T-helper 2 cell treated with Interferon-gamma antibody and Interleukin-4, amounts not matched to agents 5 μg/mL and 100 μg/mL, for 36 hours (primary cell): Measurements from ENCODE around the gene AP2A2.
A peak's percentile ranks its signal among the peaks of the same experiment; 100 is the strongest.

Source experiments
- DNase-seq: peaks from one replicate; pipeline ENCODE4 v3.0.0; 2021; ENCODE audit warnings: low spot score
- H3K27ac Mint-ChIP-seq: one replicate; pipeline ENCODE4 v1.8.0; 2021; ENCODE audit warnings: mild to moderate bottlenecking, mixed read lengths
- H3K27me3 Mint-ChIP-seq: one replicate; pipeline ENCODE4 v1.8.0; 2021; ENCODE audit warnings: low read depth, mixed read lengths
- H3K36me3 Mint-ChIP-seq: one replicate; pipeline ENCODE4 v1.8.0; 2021; ENCODE audit warnings: low read depth, mixed read lengths
- H3K4me1 Mint-ChIP-seq: one replicate; pipeline ENCODE4 v1.8.0; 2021; ENCODE audit warnings: low read depth, mixed read lengths
- H3K4me3 Mint-ChIP-seq: one replicate; pipeline ENCODE4 v1.8.0; 2022; ENCODE audit warnings: mild to moderate bottlenecking, moderate library complexity, mixed read lengths
- H3K9me3 Mint-ChIP-seq: one replicate; pipeline ENCODE4 v1.8.0; 2021; ENCODE audit warnings: mixed read lengths

The AP2A2 gene

GRCh38 chr11:1041936-1042608 lies 116.4 kb downstream of the AP2A2 start:
- H3K9me3 Mint-ChIP-seq: no peaks in the 10 kb centered on the region
- no peaks in the 10 kb centered on the region for H3K4me1 Mint-ChIP-seq
- no peak overlapping the region for H3K27ac Mint-ChIP-seq
- peaks cover 3% of the 10 kb centered on the region for H3K27me3 Mint-ChIP-seq
- no peak overlapping the region for H3K4me3 Mint-ChIP-seq
- no peak for DNase-seq
- H3K36me3 Mint-ChIP-seq: no peaks in the 10 kb centered on the region

GRCh38 chr11:1042626-1043562 lies 117.2 kb downstream of the AP2A2 start:
- Mint-ChIP-seq H3K27ac (no peak overlapping the region), H3K9me3 (no peaks in the 10 kb centered on the region), H3K4me1 (no peaks in the 10 kb centered on the region), H3K4me3 (no peak overlapping the region), H3K36me3 (no peaks in the 10 kb centered on the region), H3K27me3 (peaks cover 4% of the 10 kb centered on the region)
- no peak for DNase-seq

- Mint-ChIP-seq H3K4me1 (no peaks in the 10 kb centered on the region), H3K27me3 (peaks cover 5% of the 10 kb centered on the region), H3K9me3 (no peaks in the 10 kb centered on the region), H3K36me3 (no peaks in the 10 kb centered on the region), H3K4me3 (no peak overlapping the region), H3K27ac (no peak overlapping the region)
- DNase-seq: no peak
These were observed 118.0 kb downstream of the AP2A2 start for GRCh38 chr11:1043563-1044096.

GRCh38 chr11:1044160-1044559 lies 118.5 kb downstream of the AP2A2 start:
- H3K4me3 Mint-ChIP-seq: no peak overlapping the region

GRCh38 chr11:1047595-1048156 lies 122.0 kb downstream of the AP2A2 start:
- Mint-ChIP-seq H3K27me3 (peaks cover 7% of the 10 kb centered on the region), H3K4me3 (no peak overlapping the region), H3K4me1 (no peaks in the 10 kb centered on the region), H3K36me3 (no peaks in the 10 kb centered on the region), H3K27ac (no peak overlapping the region), H3K9me3 (no peaks in the 10 kb centered on the region)
- no peak for DNase-seq

More at GRCh38 chr11:1044160-1044559, 118.5 kb downstream of the AP2A2 start:
- Mint-ChIP-seq H3K27ac (no peak overlapping the region), H3K4me1 (no peaks in the 10 kb centered on the region), H3K36me3 (no peaks in the 10 kb centered on the region), H3K9me3 (no peaks in the 10 kb centered on the region), H3K27me3 (peaks cover 7% of the 10 kb centered on the region)
- no peak for DNase-seq

- Mint-ChIP-seq H3K36me3 (no peaks in the 10 kb centered on the region), H3K9me3 (no peaks in the 10 kb centered on the region), H3K27me3 (peaks cover 7% of the 10 kb centered on the region), H3K4me3 (no peak overlapping the region), H3K4me1 (no peaks in the 10 kb centered on the region), H3K27ac (no peak overlapping the region)
- DNase-seq: no peak
These were observed 122.9 kb downstream of the AP2A2 start for GRCh38 chr11:1048375-1049070.

- no peak overlapping the region for H3K4me3 Mint-ChIP-seq
- H3K9me3 Mint-ChIP-seq: no peaks in the 10 kb centered on the region
- no peak for DNase-seq
- no peaks in the 10 kb centered on the region for H3K36me3 Mint-ChIP-seq
- H3K27me3 Mint-ChIP-seq: peaks cover 7% of the 10 kb centered on the region
- H3K27ac Mint-ChIP-seq: no peak overlapping the region
- no peaks in the 10 kb centered on the region for H3K4me1 Mint-ChIP-seq
These were observed 123.4 kb downstream of the AP2A2 start for GRCh38 chr11:1049071-1049405.

GRCh38 chr11:1049431-1049891 lies 123.8 kb downstream of the AP2A2 start:
- DNase-seq: no peak
- H3K4me1 Mint-ChIP-seq: no peaks in the 10 kb centered on the region
- H3K36me3 Mint-ChIP-seq: no peaks in the 10 kb centered on the region
- H3K9me3 Mint-ChIP-seq: no peaks in the 10 kb centered on the region
- H3K27ac Mint-ChIP-seq: no peak overlapping the region
- peaks cover 7% of the 10 kb centered on the region for H3K27me3 Mint-ChIP-seq
- no peak overlapping the region for H3K4me3 Mint-ChIP-seq

GRCh38 chr11:1049911-1050580 lies 124.4 kb downstream of the AP2A2 start:
- Mint-ChIP-seq H3K9me3 (no peaks in the 10 kb centered on the region), H3K4me3 (no peak overlapping the region), H3K27me3 (peaks cover 7% of the 10 kb centered on the region), H3K36me3 (no peaks in the 10 kb centered on the region), H3K4me1 (no peaks in the 10 kb centered on the region), H3K27ac (no peak overlapping the region)
- no peak for DNase-seq

GRCh38 chr11:1050581-1051355 lies 125.1 kb downstream of the AP2A2 start:
- no peaks in the 10 kb centered on the region for H3K9me3 Mint-ChIP-seq
- peak; percentile 57 for DNase-seq
- peaks cover 7% of the 10 kb centered on the region for H3K27me3 Mint-ChIP-seq
- no peak overlapping the region for H3K27ac Mint-ChIP-seq
- H3K4me1 Mint-ChIP-seq: no peaks in the 10 kb centered on the region
- no peaks in the 10 kb centered on the region for H3K36me3 Mint-ChIP-seq
- H3K4me3 Mint-ChIP-seq: no peak overlapping the region

- no peaks in the 10 kb centered on the region for H3K4me1 Mint-ChIP-seq
- no peak overlapping the region for H3K27ac Mint-ChIP-seq
- H3K27me3 Mint-ChIP-seq: peaks cover 7% of the 10 kb centered on the region
- no peak for DNase-seq
- H3K9me3 Mint-ChIP-seq: no peaks in the 10 kb centered on the region
- H3K36me3 Mint-ChIP-seq: no peaks in the 10 kb centered on the region
- no peak overlapping the region for H3K4me3 Mint-ChIP-seq
These were observed 125.9 kb downstream of the AP2A2 start for GRCh38 chr11:1051356-1052132.
